Trophoblast cell (in vitro differentiated cells and primary cell): Measurements from ENCODE around the gene JAZF1.

Source experiments
- DNase-seq, 2 donors: peaks; one replicate each; pipeline ENCODE4 v3.0.0-alpha.2; 2016
- H2AFZ ChIP-seq: 2 replicates; pipeline ENCODE4 v1.6.1; 2013; ENCODE audit warnings: low read length, moderate library complexity, mild to moderate bottlenecking; ENCODE audit not compliant: insufficient read depth, poor library complexity
- H2AK5ac ChIP-seq: 2 replicates; pipeline ENCODE4 v1.6.1; 2013; ENCODE audit warnings: mild to moderate bottlenecking, low read length
- H2BK120ac ChIP-seq: 2 replicates; pipeline ENCODE4 v1.6.1; 2013; ENCODE audit warnings: low read length, mild to moderate bottlenecking, moderate library complexity; ENCODE audit not compliant: insufficient read depth, poor library complexity
- H2BK12ac ChIP-seq: 2 replicates; pipeline ENCODE4 v1.6.1; 2013; ENCODE audit warnings: mild to moderate bottlenecking, low read length, moderate library complexity
- H2BK5ac ChIP-seq: 2 replicates; pipeline ENCODE4 v1.6.1; 2013; ENCODE audit warnings: low read length, low read depth, moderate library complexity, mild to moderate bottlenecking; ENCODE audit not compliant: poor library complexity
- H3K14ac ChIP-seq: 2 replicates; pipeline ENCODE4 v1.6.1; 2013; ENCODE audit warnings: mild to moderate bottlenecking, low read length
- H3K18ac ChIP-seq: 2 replicates; pipeline ENCODE4 v1.6.1; 2013; ENCODE audit warnings: mild to moderate bottlenecking, low read length
- H3K23ac ChIP-seq: 2 replicates; pipeline ENCODE4 v1.6.1; 2013; ENCODE audit warnings: low read length
- H3K27ac ChIP-seq: 2 replicates; pipeline ENCODE4 v1.5.1; 2013; ENCODE audit warnings: low read depth, mild to moderate bottlenecking, inconsistent platforms, low read length, moderate library complexity
- H3K27me3 ChIP-seq: 2 replicates; pipeline ENCODE4 v1.6.1; 2013; ENCODE audit warnings: inconsistent platforms, mild to moderate bottlenecking, low read length, moderate library complexity; ENCODE audit not compliant: insufficient read depth
- H3K36me3 ChIP-seq, 2 experiments: 1 replicate in 1 of 2; 2 replicates in 1 of 2; pipeline ENCODE4 v1.6.1; 2013; ENCODE audit warnings: low read length in 2 of 2, mild to moderate bottlenecking in 2 of 2, moderate library complexity in 1 of 2; ENCODE audit not compliant: insufficient read depth in 2 of 2, control insufficient read depth in 1 of 2
- H3K4ac ChIP-seq: 2 replicates; pipeline ENCODE4 v1.6.1; 2013; ENCODE audit warnings: low read depth, mild to moderate bottlenecking, low read length, moderate library complexity
- H3K4me1 ChIP-seq, 2 experiments: 1 replicate in 1 of 2; 2 replicates in 1 of 2; pipeline ENCODE4 v1.6.1; 2013; ENCODE audit warnings: low read length in 2 of 2, mild to moderate bottlenecking in 2 of 2, moderate library complexity in 1 of 2; ENCODE audit not compliant: insufficient read depth in 2 of 2, control insufficient read depth in 1 of 2
- H3K4me2 ChIP-seq: 2 replicates; pipeline ENCODE4 v1.6.1; 2013; ENCODE audit warnings: inconsistent platforms, mild to moderate bottlenecking, low read length, moderate library complexity
- H3K4me3 ChIP-seq: 2 replicates; pipeline ENCODE4 v1.5.1; 2013; ENCODE audit warnings: mild to moderate bottlenecking, low read depth, low read length, inconsistent platforms
- H3K79me1 ChIP-seq: one replicate; pipeline ENCODE4 v1.6.1; 2013; ENCODE audit warnings: low read length
- H3K79me2 ChIP-seq: 2 replicates; pipeline ENCODE4 v1.6.1; 2013; ENCODE audit warnings: low read length, mild to moderate bottlenecking; ENCODE audit not compliant: control insufficient read depth, insufficient read depth, poor library complexity
- H3K9ac ChIP-seq: 2 replicates; pipeline ENCODE4 v1.6.1; 2013; ENCODE audit warnings: mild to moderate bottlenecking, low read length
- H3K9me3 ChIP-seq: 2 replicates; pipeline ENCODE4 v1.6.1; 2013; ENCODE audit warnings: low read depth, mild to moderate bottlenecking, control low read depth, inconsistent platforms, low read length; ENCODE audit not compliant: insufficient read depth
- H4K12ac ChIP-seq: 2 replicates; pipeline ENCODE4 v1.6.1; 2013; ENCODE audit warnings: low read depth, mild to moderate bottlenecking, low read length, moderate library complexity
- H4K8ac ChIP-seq: 2 replicates; pipeline ENCODE4 v1.6.1; 2013; ENCODE audit warnings: low read depth, mild to moderate bottlenecking, low read length, moderate library complexity
- H4K91ac ChIP-seq: one replicate; pipeline ENCODE4 v1.6.1; 2013; ENCODE audit warnings: low read depth, mild to moderate bottlenecking, low read length, moderate library complexity
- WGBS: extraction: QIAGEN DNeasy Blood & Tissue Kit; methylation state at CpG from one replicate; pipeline ENCODE4 v1.1.7; 2013; ENCODE audit warnings: missing lambda C conversion rate; ENCODE audit not compliant: insufficient read length, insufficient coverage; ENCODE audit errors: extremely low coverage; 5-methylcytosine and 5-hydroxymethylcytosine counted together

Gene JAZF1

GRCh38 chr7:28110427-28111012, 70.1 kb downstream of the JAZF1 start:
- H2AK5ac ChIP-seq, result no peak overlapping the region
- no peak overlapping the region for H2BK5ac ChIP-seq
- H4K91ac ChIP-seq, result no peak overlapping the region
- no peak overlapping the region for H2AFZ ChIP-seq
- no peaks in the 10 kb centered on the region for H3K4me1 ChIP-seq
- H3K14ac ChIP-seq, result no peak overlapping the region
- no peak overlapping the region for H3K4ac ChIP-seq
- no CpG with 5 or more reads among the region's 4 CpGs for WGBS
- H3K27me3 ChIP-seq, result no peaks in the 10 kb centered on the region
- H3K23ac ChIP-seq, result no peak overlapping the region
- H3K4me3 ChIP-seq, result no peak overlapping the region
- no peak overlapping the region for H2BK12ac ChIP-seq
- no peak overlapping the region for H3K18ac ChIP-seq
- H4K8ac ChIP-seq, result no peak overlapping the region
- H3K4me2 ChIP-seq, result no peak overlapping the region
- no peaks in the 10 kb centered on the region for H3K36me3 ChIP-seq
- no peak overlapping the region for H4K12ac ChIP-seq
- H2BK120ac ChIP-seq, result no peak overlapping the region
- no peak for DNase-seq
- H3K79me2 ChIP-seq, result no peaks in the 10 kb centered on the region
- H3K9me3 ChIP-seq, result no peaks in the 10 kb centered on the region
- no peaks in the 10 kb centered on the region for H3K79me1 ChIP-seq
- no peak overlapping the region for H3K27ac ChIP-seq
- H3K9ac ChIP-seq, result no peak overlapping the region

- Histone ChIP-seq H4K12ac (no peak overlapping the region), H3K27ac (no peak overlapping the region), H2BK12ac (no peak overlapping the region), H2BK5ac (no peak overlapping the region), H3K4ac (no peak overlapping the region), H2BK120ac (no peak overlapping the region), H3K9me3 (no peaks in the 10 kb centered on the region), H3K36me3 (no peaks in the 10 kb centered on the region), H3K9ac (no peak overlapping the region), H2AK5ac (no peak overlapping the region), H3K79me2 (no peaks in the 10 kb centered on the region), H3K79me1 (no peaks in the 10 kb centered on the region), H3K4me1 (peaks cover 3% of the 10 kb centered on the region in 2 experiments), H2AFZ (no peak overlapping the region), H3K23ac (no peak overlapping the region), H3K4me2 (no peak overlapping the region), H4K8ac (no peak overlapping the region), H3K4me3 (no peak overlapping the region), H3K27me3 (no peaks in the 10 kb centered on the region), H4K91ac (no peak overlapping the region), H3K18ac (no peak overlapping the region), H3K14ac (no peak overlapping the region)
- no CpG with 5 or more reads among the region's 3 CpGs for WGBS
- DNase-seq, result no peak
Observed at GRCh38 chr7:28108747-28109146, 71.8 kb downstream of the JAZF1 start.

GRCh38 chr7:28107960-28108359, 72.6 kb downstream of the JAZF1 start:
- no peak overlapping the region for H3K9ac ChIP-seq
- H4K8ac ChIP-seq, result no peak overlapping the region
- no peak overlapping the region for H3K4me3 ChIP-seq
- H3K9me3 ChIP-seq, result no peaks in the 10 kb centered on the region
- no peak overlapping the region for H4K91ac ChIP-seq
- no peak overlapping the region for H3K23ac ChIP-seq
- WGBS, result no CpG with 5 or more reads among the region's 3 CpGs
- DNase-seq, result no peak
- no peak overlapping the region for H2AK5ac ChIP-seq
- H3K36me3 ChIP-seq, result no peaks in the 10 kb centered on the region
- no peak overlapping the region for H2BK5ac ChIP-seq
- peaks cover 6 to 7% of the 10 kb centered on the region in 2 experiments for H3K4me1 ChIP-seq
- H2BK120ac ChIP-seq, result no peak overlapping the region
- no peaks in the 10 kb centered on the region for H3K79me2 ChIP-seq
- H3K18ac ChIP-seq, result no peak overlapping the region
- no peaks in the 10 kb centered on the region for H3K27me3 ChIP-seq
- no peaks in the 10 kb centered on the region for H3K79me1 ChIP-seq
- no peak overlapping the region for H4K12ac ChIP-seq
- no peak overlapping the region for H2AFZ ChIP-seq
- H3K4ac ChIP-seq, result no peak overlapping the region
- H3K14ac ChIP-seq, result no peak overlapping the region
- no peak overlapping the region for H3K27ac ChIP-seq
- H2BK12ac ChIP-seq, result no peak overlapping the region
- no peak overlapping the region for H3K4me2 ChIP-seq

- Histone ChIP-seq H2BK12ac (no peak overlapping the region), H3K9me3 (no peaks in the 10 kb centered on the region), H3K79me2 (no peaks in the 10 kb centered on the region), H4K8ac (no peak overlapping the region), H3K4me1 (peaks cover 6 to 7% of the 10 kb centered on the region in 2 experiments), H2AFZ (no peak overlapping the region), H3K4ac (no peak overlapping the region), H3K27ac (no peak overlapping the region), H4K91ac (no peak overlapping the region), H3K9ac (no peak overlapping the region), H2BK5ac (no peak overlapping the region), H3K18ac (no peak overlapping the region), H3K79me1 (no peaks in the 10 kb centered on the region), H3K14ac (no peak overlapping the region), H3K4me2 (no peak overlapping the region), H3K27me3 (no peaks in the 10 kb centered on the region), H2BK120ac (no peak overlapping the region), H3K36me3 (no peaks in the 10 kb centered on the region), H4K12ac (no peak overlapping the region), H3K23ac (no peak overlapping the region), H2AK5ac (no peak overlapping the region), H3K4me3 (no peak overlapping the region)
- no peak for DNase-seq
- no CpG with 5 or more reads among the region's 6 CpGs for WGBS
Observed at GRCh38 chr7:28106321-28106829, 74.2 kb downstream of the JAZF1 start.
